Heart left ventricle (tissue), 16 donors: ENCODE measurements around the gene CANT1. TPM values are rescaled to one million over a fixed set of nuclear protein-coding genes. Genes with fewer than 3 reads are reported as not detected.
A peak's percentile ranks its signal among the peaks of the same experiment; 100 is the strongest.

Experiments
- ATAC-seq, 4 donors: fragments of 200-7000 bp; cut with Tn5 transposase; one replicate each; pipeline ENCODE4 v1.9.1; 2020 to 2022; ENCODE audit warnings: moderate library complexity in 4 of 4, mild to moderate bottlenecking in 3 of 4, moderate number of reproducible peaks in 1 of 4
- DNase-seq, 5 donors: peaks; one replicate each; pipeline ENCODE4 v3.0.0-alpha.2; 2020
- H3K27ac ChIP-seq, 12 donors: fragments of 200-600 bp; sonication (generic) in 4 of 12; one replicate each; pipeline versions ENCODE4 v1.5.0 to v1.8.0; 2016 to 2022; ENCODE audit warnings: mild to moderate bottlenecking in 2 of 12
- H3K27me3 ChIP-seq, 9 donors: fragments of 200-600 bp; sonication (generic) in 2 of 9; one replicate each; pipeline versions ENCODE4 v1.5.1 to v1.8.0; 2016 to 2022; ENCODE audit warnings: mild to moderate bottlenecking in 3 of 9
- H3K36me3 ChIP-seq, 9 donors: fragments of 200-600 bp; sonication (generic) in 2 of 9; one replicate each; pipeline versions ENCODE4 v1.5.0 to v1.8.0; 2018 to 2022; ENCODE audit warnings: mild to moderate bottlenecking in 2 of 9
- H3K4me1 ChIP-seq, 12 donors: fragments of 200-600 bp; sonication (generic) in 4 of 12; one replicate each; pipeline versions ENCODE4 v1.5.0 to v1.8.0; 2016 to 2022; ENCODE audit warnings: mild to moderate bottlenecking in 3 of 12
- H3K4me3 ChIP-seq, 12 donors: fragments of 200-600 bp; sonication (generic) in 4 of 12; one replicate each; pipeline versions ENCODE4 v1.5.0 to v1.8.0; 2017 to 2022; ENCODE audit warnings: mild to moderate bottlenecking in 9 of 12, moderate library complexity in 4 of 12
- H3K9me3 ChIP-seq, 12 donors: fragments of 200-600 bp; sonication (generic) in 4 of 12; one replicate each; pipeline versions ENCODE4 v1.5.0 to v1.8.0; 2016 to 2022; ENCODE audit warnings: mild to moderate bottlenecking in 1 of 12
- POLR2A ChIP-seq, 2 donors: fragments of 450-650 bp; IDR thresholded peaks; one replicate each; pipeline ENCODE4 v1.6.1; 2017; ENCODE audit warnings: antibody characterized with exemption in 2 of 2, mild to moderate bottlenecking in 2 of 2, moderate library complexity in 2 of 2
- WGBS, 4 donors: extraction: QIAGEN DNeasy Blood & Tissue Kit in 2 of 4; methylation state at CpG; one replicate each; pipeline versions ENCODE4 v1.1.5 to v1.1.7; 2013 to 2018; 5-methylcytosine and 5-hydroxymethylcytosine counted together
- intact Hi-C, 10 donors: fragments of 100-400 bp; cut with DNase I; formaldehyde crosslinking; loops; one replicate each; pipeline versions ENCODE4 v1.11.1 to v1.14.2; 2022
- polyA plus RNA-seq, 2 donors: library from polyadenylated mRNA; stranded (reverse); fragments of 200-250 nt; gene quantifications; one replicate each; pipeline ENCODE4 v1.2.3, GENCODE V29; 2013
- total RNA-seq, 9 donors: library from RNA; depleted of rRNA in 2 of 9; stranded (reverse); fragments of >200 nt in 2 of 9; fragmentation: NEBNext Ultra II Directional in 3 of 9; extraction: Animal tissue kit (Norgen Biotek cat#: 25700) in 3 of 9; gene quantifications; one replicate each; pipeline versions ENCODE4 v1.1.0 to v1.2.4, GENCODE V29; 2016 to 2023
- TF ChIP-seq, protein P1 (sequence below), 12 donors: fragments of 200-600 bp; sonication (generic) in 4 of 12; IDR thresholded peaks; one replicate each; pipeline versions ENCODE4 v1.5.0 to v1.8.0; 2018 to 2022; ENCODE audit warnings: antibody characterized with exemption in 12 of 12, mild to moderate bottlenecking in 5 of 12
- donor health status: ischemic (EF 13 %, LVEDD 7.1; RV severe dilation, severe dysfunction).
- donor health status: healthy with polysubstance abuse.
- donor health status: DM: no; HTN: yes; CAD: no.
- donor health status: DM: no; HTN: no; CAD: no.
- donor health status: ischemic (EF 25% LVEDD 6.9; RV normal size, moderate dysfunction).
- donor health status: ischemic (EF 25% LVEDD 5.7; RV mildly dilated, moderate dysfunction).
- donor health status: healthy.
- donor health status: DM: yes; HTN: yes; CAD: no.
- donor health status: ischemic (EF 35%, LVEDD 5.7; RV mildly dilated, moderate dysfunction).
- donor health status: nonischemic (EF 11% LVEDD 7.7; RV severe dilation, severe dysfunction).
- donor health status: DM: yes; HTN: yes; CAD: no.
- donor health status: PGD.
- donor health status: ischemic (EF 29% LVEDD 5.4; RV normal size, mild dysfunction).
- donor health status: nonischemic (EF 23%, LVEDD 6.1; RV moderate dilation, normal function).

The CANT1 gene
- total and polyA plus RNA-seq, 11 donors, result 5.1 to 46.2 (median 24.1) TPM

GRCh38 chr17:78986048-78986648 lies 23.4 kb downstream of the CANT1 start:
- ATAC-seq, result peak; percentile 45 to 82 (median 74)
- intact Hi-C loops, result loop anchor here in 1 of 10 donors (2.0 kb wide), 1 partner anchor 57 kb away; no protein-coding TSS in a partner anchor
- H3K4me1 ChIP-seq, result peaks cover 7 to 35% (median 18%) of the 10 kb centered on the region in 12 donors

GRCh38 chr17:78985395-78985794 lies 24.2 kb downstream of the CANT1 start:
- Histone ChIP-seq H3K27ac (peak overlapping the region in 10 of 12 donors; percentile 69 to 90 (median 83)), H3K9me3 (no peaks in the 10 kb centered on the region), H3K4me3 (no peak overlapping the region), H3K4me1 (peaks cover 7 to 36% (median 19%) of the 10 kb centered on the region in 12 donors), H3K36me3 (peaks cover 0 to 6% (median 3%) of the 10 kb centered on the region in 9 donors), H3K27me3 (no peaks in the 10 kb centered on the region)
- intact Hi-C loops, result no loop called here
- no peak for DNase-seq
- WGBS, 4 donors, result 93 to 96% (median 95%) methylated on average over 5 of the region's 5 CpGs
- TF ChIP-seq, protein P1, sequence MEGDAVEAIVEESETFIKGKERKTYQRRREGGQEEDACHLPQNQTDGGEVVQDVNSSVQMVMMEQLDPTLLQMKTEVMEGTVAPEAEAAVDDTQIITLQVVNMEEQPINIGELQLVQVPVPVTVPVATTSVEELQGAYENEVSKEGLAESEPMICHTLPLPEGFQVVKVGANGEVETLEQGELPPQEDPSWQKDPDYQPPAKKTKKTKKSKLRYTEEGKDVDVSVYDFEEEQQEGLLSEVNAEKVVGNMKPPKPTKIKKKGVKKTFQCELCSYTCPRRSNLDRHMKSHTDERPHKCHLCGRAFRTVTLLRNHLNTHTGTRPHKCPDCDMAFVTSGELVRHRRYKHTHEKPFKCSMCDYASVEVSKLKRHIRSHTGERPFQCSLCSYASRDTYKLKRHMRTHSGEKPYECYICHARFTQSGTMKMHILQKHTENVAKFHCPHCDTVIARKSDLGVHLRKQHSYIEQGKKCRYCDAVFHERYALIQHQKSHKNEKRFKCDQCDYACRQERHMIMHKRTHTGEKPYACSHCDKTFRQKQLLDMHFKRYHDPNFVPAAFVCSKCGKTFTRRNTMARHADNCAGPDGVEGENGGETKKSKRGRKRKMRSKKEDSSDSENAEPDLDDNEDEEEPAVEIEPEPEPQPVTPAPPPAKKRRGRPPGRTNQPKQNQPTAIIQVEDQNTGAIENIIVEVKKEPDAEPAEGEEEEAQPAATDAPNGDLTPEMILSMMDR (IDR thresholded peaks at IDR 0.05), result no peak
- no peak for TF ChIP-seq POLR2A (IDR thresholded peaks at IDR 0.05)
- no peak for ATAC-seq

More at GRCh38 chr17:78986048-78986648, 23.4 kb downstream of the CANT1 start:
- WGBS, 4 donors, result 19 to 24% (median 21%) methylated on average over 6 of the region's 6 CpGs
- Histone ChIP-seq H3K4me3 (peak overlapping the region in 11 of 12 donors; percentile 33 to 70 (median 47)), H3K9me3 (no peaks in the 10 kb centered on the region), H3K27me3 (no peaks in the 10 kb centered on the region), H3K27ac (peak overlapping the region; percentile 66 to 90 (median 82)), H3K36me3 (peaks cover 0 to 13% (median 11%) of the 10 kb centered on the region in 9 donors)
- TF ChIP-seq POLR2A (IDR thresholded peaks at IDR 0.05), result no peak
- TF ChIP-seq, protein P1 (IDR thresholded peaks at IDR 0.05), result peak; percentile 24 to 61 (median 46)
- DNase-seq, result peak in 2 of 5 donors; percentile 58 to 61

- TF ChIP-seq POLR2A (IDR thresholded peaks at IDR 0.05), result no peak
- no peak overlapping the region for H3K4me3 ChIP-seq
- no peaks in the 10 kb centered on the region for H3K9me3 ChIP-seq
- no peaks in the 10 kb centered on the region for H3K27me3 ChIP-seq
- H3K4me1 ChIP-seq, result peaks cover 4 to 51% (median 43%) of the 10 kb centered on the region in 12 donors
- H3K36me3 ChIP-seq, result peaks cover 0 to 11% (median 0%) of the 10 kb centered on the region in 9 donors
- DNase-seq, result no peak
- intact Hi-C loops, result no loop called here
- H3K27ac ChIP-seq, result peak overlapping the region in 5 of 12 donors; percentile 61 to 83 (median 72)
- no peak for ATAC-seq
- 81 to 85% (median 84%) methylated on average over 16 of the region's 16 CpGs for WGBS, 4 donors
These were observed 28.3 kb downstream of the CANT1 start for GRCh38 chr17:78981010-78981888.

GRCh38 chr17:78980624-78980972 lies 29.0 kb downstream of the CANT1 start:
- no peak for ATAC-seq
- peaks cover 0 to 11% (median 0%) of the 10 kb centered on the region in 9 donors for H3K36me3 ChIP-seq
- H3K27me3 ChIP-seq, result no peaks in the 10 kb centered on the region
- H3K4me3 ChIP-seq, result peak overlapping the region in 1 of 12 donors; percentile 63
- H3K27ac ChIP-seq, result peak overlapping the region in 11 of 12 donors; percentile 61 to 86 (median 80)
- intact Hi-C loops, result no loop called here
- TF ChIP-seq, protein P1 (IDR thresholded peaks at IDR 0.05), result no peak
- no peak for TF ChIP-seq POLR2A (IDR thresholded peaks at IDR 0.05)
- WGBS, 4 donors, result 59 to 93% (median 78%) methylated on average over 4 to 8 of the region's 8 CpGs
- H3K9me3 ChIP-seq, result no peaks in the 10 kb centered on the region
- no peak for DNase-seq
- peaks cover 2 to 52% (median 44%) of the 10 kb centered on the region in 12 donors for H3K4me1 ChIP-seq
